HG03108 (cell line): ENCODE data around the gene THYN1.
A peak's percentile ranks its signal among the peaks of the same experiment; 100 is the strongest.
"Not testable (repeated sequence)": the region's sequence is repeated elsewhere in the genome, so short reads cannot be mapped to it uniquely, and the experiment has no call there.

Source experiments
- ATAC-seq: cut with Tn5 transposase; IDR thresholded peaks from one replicate; pipeline ENCODE4 v1.9.1; 2021; ENCODE audit warnings: moderate library complexity; ENCODE audit not compliant: unreplicated experiment

The THYN1 gene

DNA sequence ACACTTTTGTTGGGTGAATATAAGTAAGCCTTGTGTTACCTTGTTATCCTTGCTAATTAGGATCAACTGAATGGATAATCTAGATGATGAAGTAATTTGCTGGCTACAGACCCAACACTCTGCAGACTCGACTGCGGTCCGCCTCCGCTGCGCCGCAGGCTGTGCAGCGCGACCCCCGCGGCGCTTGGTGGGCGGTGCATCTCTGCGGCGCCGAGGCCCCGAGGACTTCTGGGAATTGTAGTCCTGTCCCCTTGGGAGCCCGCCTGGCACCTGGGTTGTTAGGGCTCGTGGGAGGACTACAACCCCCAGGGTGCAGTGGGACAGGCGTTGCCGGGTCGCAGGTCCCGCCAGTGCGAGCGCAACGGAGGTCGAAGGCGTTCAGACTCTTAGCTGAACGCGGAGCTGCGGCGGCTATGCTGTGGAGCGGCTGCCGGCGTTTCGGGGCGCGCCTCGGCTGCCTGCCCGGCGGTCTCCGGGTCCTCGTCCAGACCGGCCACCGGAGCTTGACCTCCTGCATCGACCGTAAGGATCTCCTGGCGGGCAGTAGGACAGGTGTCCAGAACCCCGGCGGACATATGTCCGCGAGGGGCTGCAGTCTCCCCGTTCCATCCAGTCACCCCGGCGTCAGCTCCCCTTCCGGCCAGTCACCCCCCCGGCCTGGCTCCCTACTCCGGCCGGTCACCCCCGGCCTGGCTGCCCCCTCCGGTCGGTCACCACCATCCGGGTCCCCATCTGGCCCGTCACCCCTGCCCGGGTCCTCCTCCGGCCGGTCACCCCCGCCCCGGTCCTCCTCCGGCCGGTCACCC lies at the start of gene THYN1, which contains the start of gene ACAD8:
Gene THYN1, minus strand, starts transcription at position 165 of the 806 bp plus-strand sequence. CDS start 470 bp downstream, outside the sequence.
Gene ACAD8, plus strand, starts transcription at position 381 of the 806 bp plus-strand sequence. Its CDS starts 33 bp downstream, at position 414.
- ATAC-seq, result peak; percentile 99

DNA sequence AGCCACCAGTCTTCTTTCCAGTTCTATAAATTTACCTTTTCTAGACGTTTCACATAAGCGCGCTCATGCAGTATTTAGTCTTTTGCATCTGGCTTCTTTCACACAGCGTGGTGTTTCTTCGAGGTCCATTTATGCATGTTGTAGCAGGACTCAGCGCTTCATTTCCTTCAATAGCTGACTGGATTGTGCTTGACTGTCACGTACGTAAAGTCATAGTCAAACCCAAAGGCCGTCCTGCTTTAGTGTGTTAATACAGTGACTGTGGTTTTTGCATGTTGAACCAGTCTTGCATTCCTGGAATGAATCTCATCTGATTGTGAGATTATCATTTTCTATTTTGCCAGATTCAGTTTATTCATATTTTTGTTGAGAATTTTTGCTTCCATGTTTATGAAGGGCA lies 41.5 kb upstream of the THYN1 start:
- ATAC-seq, result no peak

DNA sequence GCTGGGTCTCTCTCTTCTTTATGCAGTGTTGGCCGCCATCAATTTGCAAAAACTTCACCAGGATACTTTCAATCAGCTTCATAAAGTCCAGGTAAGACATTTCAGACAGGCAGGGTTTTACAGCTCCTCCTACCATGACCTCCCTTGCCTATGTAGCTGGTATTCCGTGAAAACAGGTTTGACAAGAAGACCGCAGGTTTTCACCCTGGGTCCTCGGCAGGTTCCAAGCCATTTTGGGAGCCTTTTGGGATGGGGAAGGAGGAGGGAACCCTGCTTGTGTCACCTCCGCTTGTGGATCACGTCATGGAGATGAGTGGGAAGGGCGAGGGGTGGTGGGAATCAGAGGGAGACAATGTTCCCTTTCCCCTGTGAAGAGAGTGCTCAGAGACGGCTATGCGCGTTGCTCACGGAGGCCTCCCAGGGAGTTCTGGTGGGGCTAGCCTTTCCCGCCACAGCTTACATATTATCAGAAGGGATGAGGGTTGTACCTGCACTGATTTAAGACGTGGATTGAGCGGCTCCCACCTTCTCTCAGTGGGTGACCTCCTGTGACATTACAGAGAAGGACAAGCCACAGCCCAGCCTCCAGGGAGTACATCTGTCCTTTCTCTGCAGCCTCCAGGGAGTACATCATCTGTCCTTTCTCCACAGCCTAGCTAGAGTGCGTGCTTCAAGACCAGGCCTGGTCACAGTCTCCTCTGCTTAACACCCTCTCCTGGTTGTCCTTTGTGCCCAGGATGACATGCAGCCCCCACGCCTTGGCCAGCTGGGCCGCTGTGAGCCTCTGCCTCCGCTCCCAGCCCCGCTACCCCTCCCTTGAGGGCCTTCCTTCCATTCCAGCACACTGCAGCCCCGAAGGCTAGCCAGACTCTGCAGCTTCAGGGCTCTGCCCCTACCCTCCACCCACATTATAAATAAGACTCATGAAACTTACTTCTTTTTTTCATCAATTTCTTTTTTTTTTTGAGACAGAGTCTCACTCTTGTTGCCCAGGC lies 40.3 kb upstream of the THYN1 start:
- ATAC-seq, result no peak

DNA sequence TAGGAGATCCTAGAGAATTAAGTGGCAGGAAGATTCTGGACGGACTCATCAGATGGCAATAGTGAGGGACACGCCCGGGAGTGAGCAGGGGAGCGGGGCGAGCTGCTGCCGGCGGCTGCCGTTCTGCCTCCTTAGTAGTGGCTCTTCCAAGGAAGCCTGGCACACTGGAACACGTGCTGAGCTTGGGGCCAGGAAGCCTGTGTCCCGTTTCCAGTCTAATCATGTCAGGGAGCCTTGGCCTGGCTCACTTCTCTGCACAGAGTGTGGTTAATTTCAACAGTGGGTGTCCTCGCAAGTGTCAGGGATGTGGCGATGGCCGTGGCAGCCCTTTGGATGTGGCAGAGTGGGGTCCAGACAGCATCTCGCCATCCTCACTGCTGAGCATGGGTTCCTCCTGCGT lies 39.5 kb upstream of the THYN1 start:
- ATAC-seq, result no peak

DNA sequence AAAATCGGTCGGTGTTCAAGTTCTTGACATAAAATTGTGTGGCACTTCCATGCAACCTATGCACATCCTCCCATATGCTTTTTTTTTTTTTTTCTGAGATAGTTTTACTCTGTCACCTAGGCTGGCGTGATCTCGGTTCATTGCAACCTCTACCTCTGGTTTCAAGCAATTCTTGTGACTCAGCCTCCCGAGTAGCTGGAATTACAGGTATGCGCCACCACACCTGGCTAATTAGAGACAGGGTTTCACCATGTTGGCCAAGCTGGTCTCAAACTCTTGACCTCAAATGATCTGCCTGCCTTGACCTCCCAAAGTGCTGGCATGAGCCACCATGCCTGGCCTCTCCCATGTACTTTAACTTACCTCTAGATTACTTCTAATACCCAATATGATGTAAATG lies 38.0 kb upstream of the THYN1 start:
- ATAC-seq, result no peak

DNA sequence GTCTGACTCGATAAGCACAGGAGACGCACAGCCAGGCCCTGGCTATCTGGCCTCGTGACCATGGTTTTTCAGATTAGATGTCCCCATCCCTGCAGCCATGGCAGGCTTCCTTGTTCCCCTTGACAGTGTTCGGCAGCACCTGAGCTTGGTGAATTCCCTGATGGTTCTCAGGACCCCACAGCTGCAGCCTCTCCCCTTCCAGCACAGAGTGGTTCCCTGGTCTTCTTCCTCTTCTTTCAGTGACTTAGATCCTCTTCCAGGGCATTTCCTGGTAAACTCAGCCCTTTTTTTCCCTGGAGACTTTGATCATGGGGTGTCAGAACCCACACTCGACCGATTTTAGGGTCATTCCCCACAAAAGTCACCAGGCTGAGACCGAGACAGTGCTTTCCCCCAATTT lies 37.5 kb upstream of the THYN1 start:
- ATAC-seq, result no peak

DNA sequence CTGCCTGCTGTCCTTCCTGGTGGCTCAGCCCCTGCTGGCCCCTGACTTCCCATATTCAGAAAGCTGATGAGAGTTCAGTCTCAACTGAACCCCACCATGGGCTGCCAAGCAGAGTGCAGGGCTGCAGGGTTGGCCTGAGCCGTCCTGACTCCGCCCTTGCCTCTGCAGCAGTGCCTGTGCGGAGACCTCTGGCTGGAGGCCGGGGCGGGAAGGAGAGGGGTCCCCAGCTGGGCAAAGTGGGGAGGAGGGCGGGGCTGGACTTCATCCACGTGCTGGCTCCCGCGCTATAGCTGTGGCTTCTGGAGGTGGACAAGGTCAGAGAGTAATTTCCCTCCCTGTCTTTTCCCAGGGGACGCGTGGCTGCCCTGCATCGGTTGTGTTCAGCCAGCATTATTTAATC lies 36.6 kb upstream of the THYN1 start:
- ATAC-seq, result no peak

DNA sequence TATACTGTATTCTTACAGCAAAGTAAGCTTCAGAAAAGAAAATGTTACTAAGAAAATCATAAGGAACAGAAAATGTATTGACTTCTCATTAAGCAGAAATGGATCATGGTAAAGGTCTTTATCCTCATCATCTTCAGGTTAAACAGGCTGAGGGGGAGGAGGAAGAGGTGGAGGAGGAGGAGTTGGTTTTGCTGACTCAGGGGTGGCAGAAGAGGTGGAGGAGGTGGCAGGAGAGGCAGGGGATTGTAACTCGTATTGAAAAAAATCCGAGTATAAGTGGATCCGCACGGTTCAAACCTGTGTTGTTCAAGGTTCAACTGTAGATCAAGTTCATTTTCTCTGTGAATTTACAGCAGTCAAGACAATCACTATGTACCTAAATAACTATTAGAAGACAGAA lies 36.0 kb upstream of the THYN1 start:
- ATAC-seq, result no peak

DNA sequence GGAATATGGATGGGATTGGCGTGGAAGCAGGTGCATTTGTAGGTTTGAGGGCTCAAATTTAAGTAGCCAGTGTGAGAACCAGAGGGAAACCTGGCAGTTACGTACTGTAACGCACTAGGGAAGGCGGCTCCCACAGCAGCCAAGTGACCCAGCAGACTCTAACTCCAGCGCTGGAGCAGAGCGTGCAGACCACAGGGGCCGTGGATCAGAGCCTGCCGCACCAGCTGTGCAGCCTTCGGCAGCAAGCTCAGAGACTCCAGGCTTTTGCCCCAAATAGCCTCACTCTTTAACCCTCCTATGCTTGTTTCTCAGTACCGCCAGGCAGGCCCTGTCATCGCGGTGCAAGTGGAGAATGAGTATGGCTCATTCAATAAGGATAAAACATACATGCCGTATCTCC lies 35.3 kb upstream of the THYN1 start:
- no peak for ATAC-seq

DNA sequence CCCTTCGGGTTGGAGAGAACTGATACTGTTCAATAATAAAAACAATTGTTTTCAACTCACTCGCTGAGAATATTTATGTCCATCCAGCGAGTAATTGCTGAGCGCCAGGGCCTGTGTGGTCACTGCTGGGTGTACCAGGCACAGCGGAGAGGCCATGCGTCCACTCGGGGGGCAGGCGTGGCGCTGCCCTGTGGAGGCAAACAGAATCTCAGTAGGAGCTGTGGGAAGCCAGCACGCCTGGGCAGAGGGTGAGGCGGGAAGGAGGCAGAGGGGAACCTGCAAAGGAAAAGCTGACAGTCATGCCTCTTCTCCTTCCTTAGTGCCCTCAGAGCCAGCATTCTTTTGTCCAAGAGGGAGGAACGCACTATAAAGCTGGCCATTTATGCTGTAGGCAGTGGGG lies 34.4 kb upstream of the THYN1 start:
- no peak for ATAC-seq

DNA sequence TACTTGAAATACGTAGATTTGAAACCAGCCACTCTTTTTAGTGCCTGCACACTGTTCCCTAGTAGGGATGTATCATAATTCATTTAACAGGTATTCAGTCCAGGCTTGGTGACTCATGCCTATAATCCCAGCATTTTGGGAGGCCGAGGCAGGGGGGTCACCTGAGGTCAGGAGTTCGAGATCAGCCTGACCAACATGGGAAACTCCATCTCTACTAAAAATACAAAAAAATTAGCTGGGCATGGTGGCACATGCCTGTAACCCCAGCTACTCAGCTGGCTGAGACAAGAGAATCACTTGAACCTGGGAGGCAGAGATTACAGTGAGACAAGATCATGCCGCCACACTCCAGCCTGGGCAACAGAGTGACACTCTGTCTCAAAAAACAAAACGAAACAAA lies 31.2 kb upstream of the THYN1 start:
- not testable (repeated sequence) for ATAC-seq

DNA sequence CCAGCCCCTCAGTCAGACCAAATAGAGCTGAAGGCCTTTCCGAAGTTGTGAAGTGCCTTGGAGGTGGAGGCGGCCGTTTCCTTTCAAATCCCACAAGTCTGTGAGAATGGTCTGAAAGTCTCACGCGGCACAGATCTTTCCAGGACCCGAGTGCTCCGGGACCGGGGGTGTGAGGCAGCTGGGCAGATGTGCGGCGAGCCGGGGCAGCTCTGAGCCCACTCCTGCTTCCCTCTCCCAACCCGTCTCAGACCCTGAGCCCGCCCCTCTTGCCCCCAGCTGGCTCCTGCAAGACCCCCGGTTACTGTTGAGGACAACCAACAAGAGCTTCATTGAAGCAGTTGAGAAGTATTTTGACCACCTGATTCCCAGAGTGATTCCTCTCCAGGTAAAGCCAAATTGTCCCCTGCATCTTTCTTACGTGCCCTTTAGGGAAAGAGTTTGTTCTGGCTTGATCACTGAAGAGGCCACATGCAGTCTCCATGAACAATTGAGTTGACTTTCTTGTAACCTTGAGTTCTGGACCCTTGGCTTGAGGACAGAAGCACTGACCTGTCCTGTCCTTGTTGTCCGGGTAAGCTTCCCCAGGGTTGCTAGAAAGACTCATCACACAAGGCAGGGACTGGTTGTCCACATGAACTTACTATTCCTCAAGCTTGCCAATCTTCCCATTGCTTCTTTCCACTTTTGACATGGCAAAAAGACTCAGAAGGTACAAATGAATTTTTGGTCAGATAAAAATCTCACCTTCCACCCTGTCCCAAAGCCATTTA lies 30.5 kb upstream of the THYN1 start:
- ATAC-seq, result no peak

DNA sequence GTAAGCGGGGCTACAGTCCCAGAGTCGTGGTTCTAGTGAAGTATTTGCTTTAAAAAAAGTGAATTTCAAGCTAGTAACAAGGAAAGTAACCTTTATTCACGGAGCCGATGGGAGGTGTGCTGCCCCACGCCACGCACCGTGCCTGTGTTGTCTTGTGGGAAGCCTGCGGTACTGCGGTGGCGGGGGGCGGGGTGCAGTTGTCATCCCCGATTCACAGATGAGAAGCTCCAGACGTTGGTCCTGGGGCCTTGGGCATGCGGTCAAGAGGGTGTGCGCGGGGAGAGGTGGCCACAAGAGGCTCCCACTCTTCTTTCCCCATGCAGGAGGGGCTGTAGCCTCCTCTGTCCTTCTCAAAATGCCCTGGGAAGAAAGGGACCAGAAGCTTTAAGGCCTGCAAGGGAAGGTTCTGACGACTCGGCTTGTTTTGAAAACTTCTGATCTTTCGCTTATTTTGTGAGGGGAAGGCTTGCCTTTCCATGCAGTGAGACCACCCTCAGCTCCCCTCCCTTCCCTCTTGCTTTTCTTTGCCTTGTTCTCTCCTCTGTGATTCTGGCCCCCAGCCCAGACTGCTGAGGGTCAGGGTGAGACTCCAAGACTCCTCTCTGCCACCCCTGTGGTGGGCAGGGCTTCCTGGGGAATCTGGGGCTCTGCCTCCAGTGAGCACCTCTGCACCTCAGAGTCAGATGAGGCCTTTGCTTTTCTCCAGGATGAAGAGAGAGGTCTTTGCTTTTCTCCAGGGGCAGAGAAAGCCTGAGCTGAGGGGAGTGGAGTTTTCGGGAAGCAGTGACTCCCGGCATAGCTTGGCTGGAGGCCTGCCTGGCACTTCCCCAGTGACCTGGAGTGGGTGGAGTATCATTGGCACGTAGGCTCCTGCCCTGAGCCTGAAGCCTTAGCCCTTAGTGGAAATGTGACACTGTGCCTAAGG lies 29.2 kb upstream of the THYN1 start:
- ATAC-seq, result no peak

DNA sequence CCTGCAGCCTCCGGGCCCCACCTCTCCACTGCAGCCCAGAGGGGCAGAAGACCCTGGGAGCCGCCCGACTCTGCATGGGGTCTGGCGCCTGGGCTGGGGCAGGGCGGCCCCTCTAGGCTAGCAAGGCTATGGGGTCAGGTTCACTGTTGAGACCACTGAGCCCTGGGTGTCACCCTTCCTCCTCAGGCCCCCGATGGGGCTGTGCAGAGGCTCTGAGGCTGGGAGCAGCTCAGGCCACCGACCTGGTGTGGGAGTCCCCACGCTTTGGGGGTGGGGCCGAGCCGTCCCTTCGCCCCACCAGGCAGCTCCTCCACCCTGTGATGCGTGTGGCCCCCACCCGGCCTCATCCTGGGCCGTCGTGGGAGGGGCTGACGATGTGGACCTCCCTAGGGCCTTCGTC lies 28.5 kb upstream of the THYN1 start:
- ATAC-seq, result not testable (repeated sequence)

DNA sequence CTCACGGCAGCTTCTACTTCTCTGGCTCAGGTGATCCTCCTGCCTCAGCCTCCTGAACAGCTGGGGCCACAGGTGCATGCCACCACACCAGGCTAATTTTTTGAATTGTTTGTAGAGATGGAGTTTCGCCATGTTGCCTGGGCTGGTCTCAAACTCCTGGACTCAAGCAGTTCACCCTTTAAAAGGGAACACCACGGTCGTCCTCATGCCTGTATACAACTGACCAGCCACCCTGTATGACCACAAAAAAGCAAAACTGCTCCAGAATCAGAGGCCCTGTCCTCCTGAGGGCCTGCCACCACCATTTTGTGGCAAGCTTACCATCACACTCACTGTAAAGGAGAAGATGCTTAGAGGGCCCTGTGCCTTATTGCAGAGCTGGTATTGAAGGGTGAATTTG lies 25.2 kb upstream of the THYN1 start:
- ATAC-seq, result no peak

DNA sequence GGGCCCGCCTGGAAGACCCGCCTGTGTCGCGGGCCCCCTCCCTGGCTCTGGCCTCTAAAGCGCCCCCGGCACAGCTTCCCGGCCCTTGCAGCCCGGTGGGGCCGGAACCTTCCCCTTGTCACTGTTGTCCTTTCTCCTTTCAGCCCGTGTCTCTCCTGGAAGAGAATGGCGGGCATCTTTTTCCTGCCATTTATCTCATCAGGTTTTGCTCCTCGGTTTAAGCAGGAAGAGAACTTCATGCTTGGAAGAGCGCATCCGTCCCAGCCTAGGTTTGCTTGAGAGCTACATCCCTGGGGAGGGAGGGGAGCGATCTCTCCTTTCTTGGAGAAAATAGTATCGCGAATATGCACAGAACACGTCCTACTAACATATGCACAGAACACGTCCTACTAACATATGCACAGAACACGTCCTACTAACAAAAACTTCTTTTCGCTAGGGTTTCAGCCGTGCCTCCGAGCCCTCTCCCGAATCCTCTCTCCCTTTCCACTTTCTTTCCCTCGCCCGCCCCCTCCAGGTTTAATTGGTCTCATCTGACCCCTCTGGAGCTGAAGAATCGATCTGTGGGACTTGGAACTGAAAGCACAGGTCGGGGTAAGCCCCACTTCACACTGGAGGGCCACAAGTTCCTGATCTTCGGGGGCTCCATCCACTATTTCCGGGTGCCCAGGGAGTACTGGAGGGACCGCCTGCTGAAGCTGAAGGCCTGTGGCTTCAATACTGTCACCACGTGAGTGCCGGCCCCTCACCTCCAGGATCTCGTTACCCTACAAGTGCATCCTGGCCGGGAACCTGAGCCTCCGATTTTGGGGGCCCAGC lies 24.2 kb upstream of the THYN1 start:
- ATAC-seq, result no peak

DNA sequence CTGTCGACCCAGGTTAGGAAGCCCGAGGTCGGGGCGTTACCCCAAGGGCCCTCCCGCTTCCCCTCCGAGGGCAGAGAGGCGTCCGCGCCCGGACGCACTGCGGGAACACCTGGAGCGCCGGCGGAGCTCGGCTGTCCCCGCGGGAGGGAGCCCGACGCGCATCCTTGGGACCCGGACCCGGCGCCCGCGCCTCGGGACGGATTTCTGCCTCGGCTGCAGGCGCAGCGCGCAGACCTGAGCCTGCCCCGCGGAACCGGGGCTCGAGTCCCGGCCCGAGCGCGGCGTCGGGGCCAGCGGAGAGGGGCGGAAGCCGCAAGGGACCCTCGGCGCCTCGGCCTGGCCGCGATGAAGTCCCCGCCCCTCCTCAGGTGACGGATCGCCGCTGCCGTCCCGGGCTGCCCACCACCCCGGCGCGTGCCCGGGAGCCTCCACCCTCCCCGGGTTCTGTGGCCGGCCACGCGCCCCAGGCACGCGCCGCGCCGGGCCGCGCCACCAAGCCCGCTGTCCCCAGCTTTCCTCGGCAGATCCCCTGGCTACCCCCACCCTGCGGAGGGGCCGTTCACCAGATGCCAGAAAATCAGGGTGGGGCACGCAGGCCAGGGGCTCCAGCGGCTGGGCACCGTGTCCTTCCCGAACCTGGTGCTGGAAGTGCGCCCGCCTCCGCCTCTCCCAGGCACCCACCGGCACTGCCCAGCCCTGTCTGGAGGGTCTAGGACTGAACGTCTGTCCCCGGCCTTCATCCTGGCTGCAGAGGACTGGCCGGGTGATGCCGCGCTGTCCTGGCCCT lies 23.4 kb upstream of the THYN1 start:
- no peak for ATAC-seq
